Measurements from ENCODE around the gene NTRK1.

The NTRK1 gene

DNA sequence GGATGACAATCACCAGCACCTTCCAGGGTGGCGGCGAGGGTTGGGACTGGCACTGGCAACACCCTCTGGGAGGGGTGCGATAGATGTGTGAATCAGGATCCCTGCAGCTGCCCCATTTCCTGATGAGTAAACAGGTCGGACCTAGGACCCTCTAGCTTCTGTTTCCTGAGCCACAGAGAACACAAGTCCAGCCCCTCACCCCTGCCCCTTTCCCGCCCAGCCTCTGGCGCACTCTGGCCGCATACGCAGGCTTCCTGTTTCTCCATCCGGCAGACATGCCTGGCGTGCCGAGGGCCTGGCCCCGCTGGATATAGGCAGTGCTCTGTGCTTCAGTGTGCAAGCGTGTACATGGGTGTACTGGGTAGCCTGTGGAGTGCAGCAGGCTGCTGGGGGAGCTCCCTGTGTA lies 37.5 kb downstream of the NTRK1 start:
- peak; percentile 95 for DNase-seq (ENCODE audit: low spot score)

DNA sequence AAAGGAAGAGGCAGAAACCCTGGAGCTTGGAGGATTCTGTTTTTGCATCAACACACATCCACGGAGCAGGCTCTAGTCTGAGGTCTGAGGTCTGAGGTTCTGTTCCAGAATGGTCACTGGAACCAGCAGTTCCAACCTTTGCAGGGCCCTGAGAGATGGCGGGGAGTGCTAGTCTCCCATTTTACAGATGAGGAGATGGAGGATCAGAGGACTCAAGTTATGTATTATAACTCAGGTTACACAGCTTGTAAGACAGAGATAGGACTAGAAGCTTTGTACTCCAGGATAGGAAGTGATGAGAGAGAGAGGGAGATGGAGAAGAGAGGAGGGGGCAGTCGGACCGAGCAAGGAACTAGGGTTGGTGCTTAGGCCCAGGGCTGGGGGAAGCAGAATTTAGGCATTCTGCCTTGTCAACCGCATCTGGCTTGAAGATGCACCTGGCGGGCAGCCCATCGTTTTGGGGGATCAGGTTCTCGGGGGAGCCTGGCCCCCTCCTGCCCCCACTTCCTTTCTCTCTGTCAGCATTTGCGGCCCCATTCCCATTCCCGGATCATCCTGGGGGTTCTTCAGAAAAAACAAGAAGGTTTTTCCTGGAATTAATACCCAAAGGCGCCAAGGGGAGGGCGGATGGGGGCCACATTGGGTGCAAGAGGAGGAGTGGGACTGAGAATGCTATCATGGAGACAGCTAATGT lies 38.5 kb downstream of the NTRK1 start:
- no peak for DNase-seq (ENCODE audit: low spot score)

DNA sequence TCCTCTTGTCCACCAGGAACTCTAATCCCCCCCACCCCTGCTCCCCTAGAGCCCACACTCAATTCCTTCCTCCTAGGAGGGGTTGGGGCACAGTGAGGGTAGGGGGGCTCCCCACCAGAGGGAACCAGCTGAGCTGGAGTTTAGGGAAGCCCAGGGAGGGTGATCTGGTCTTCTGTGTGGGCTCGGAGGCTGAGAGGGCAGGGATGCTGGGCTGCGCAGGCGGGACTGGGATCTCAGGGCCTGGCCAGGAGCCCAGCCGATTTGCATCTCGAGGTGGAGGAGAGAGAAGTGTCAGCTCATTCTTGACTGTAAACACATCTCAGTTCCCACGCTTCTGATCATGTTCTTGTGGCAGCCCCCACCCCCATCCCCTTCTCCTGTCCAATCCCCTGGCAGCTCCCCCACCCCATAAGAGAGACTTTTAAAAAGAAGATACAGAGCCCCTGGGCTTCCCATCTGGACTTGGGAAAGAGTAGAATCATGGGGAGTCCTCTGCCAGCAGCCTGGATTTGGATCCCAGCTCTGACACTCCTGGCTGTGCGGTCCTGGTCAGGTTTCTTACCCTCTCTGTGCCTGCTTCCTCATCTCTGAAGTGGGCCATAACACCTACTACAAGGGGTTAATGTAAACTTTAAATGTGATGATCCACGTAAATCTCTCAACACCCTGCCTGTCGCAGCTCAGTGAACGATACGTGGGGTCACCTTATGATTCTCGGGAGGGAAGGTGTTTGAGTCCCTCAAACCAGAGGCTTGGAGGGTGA lies 39.5 kb downstream of the NTRK1 start:
- no peak for DNase-seq (ENCODE audit: low spot score)

DNA sequence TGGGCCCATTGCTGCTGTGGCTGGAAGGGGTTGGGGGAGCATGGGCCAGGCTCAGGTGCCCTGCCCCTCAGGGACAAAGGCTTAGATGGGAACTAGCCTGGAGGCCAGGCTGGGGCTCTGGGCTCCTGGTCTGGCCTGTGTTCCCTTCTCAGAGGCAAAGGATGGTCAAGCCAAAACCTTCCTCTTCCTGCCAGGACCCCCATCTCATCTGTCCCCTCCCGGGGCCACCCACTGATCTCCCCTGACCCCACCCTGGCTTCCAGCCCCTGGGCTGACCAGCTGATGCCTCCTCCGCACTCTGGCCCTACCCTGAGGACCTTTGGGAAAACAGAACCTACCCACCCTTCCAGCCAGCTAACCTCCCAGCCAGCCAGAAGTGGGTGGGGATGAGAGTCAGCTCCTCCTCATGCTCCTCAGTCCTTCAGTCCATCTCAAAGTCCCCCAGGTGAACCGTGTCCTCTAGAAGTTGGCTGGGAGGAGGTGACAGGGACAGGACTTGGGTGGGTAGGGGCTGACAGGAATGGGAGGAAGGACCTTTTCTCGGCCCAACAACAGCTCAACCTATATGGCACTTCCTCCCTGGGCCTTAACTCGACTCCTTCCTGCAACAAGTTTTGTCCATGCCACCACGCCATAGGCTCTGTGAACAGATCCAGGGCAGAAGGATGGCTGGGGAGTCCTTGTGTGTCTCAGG lies 40.4 kb downstream of the NTRK1 start:
- no peak for DNase-seq (ENCODE audit: low spot score)

DNA sequence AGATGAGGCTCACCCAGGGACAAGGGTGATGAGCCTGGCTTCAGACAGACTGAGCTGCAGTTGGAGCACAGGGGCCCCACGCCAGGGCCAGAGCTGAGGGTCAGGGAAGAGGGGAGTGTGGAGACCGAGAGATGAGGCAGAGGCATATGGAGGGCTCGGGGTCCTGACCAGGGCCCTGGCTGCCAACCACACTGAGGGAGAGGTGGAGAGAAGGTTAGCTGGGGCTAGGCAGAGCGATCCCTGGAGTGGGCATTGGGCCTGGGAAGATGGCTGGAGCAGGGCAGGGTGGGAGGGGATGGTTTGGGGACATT lies 40.9 kb downstream of the NTRK1 start:
- DNase-seq (ENCODE audit: low spot score), result no peak

DNA sequence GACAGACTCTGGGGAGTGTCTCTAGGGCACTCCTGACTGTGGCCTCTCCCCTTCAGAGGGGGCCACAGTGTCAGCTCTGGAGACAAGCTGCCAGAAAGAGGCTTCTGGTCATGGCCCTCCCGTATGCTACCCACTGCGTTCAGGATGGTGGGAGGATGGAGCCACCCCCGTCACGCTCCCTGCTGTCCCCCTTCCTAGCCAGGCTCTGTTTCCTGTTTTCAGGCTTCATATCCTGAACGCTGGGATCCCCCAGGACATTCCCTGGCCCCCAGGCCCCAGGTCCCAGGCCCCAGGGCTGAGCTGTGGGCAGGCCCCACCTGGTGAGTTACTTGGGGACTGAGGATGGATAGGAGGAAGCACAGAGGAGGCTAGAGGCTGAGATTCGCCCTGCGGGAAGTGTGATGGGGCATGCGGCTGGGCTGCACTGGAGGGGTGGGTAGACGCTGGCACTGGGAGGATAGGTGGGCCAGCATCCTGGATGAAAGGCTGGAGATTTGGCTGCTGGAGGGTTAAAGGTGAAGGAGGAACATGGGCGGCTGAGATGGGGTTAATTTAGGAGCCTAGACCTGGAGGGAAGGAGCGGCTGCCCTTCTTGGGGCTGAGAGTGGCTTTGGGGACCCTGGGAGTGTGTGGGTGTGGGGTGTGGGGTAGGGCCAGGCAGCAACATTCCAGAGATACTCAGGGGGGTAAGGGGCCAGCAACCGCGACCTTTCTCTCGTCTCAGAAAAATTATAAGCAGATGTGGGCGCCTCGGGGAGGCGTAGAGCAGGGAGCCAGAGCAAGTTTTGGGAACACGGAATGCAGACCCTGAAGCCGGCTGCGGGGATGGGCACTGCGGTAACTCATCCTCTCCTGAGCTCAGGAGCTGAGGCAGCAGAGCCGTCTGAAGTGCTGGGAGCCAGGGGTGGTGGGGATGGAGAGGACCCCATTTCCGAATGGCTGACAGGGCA lies 41.6 kb downstream of the NTRK1 start:
- DNase-seq (ENCODE audit: low spot score), result no peak

DNA sequence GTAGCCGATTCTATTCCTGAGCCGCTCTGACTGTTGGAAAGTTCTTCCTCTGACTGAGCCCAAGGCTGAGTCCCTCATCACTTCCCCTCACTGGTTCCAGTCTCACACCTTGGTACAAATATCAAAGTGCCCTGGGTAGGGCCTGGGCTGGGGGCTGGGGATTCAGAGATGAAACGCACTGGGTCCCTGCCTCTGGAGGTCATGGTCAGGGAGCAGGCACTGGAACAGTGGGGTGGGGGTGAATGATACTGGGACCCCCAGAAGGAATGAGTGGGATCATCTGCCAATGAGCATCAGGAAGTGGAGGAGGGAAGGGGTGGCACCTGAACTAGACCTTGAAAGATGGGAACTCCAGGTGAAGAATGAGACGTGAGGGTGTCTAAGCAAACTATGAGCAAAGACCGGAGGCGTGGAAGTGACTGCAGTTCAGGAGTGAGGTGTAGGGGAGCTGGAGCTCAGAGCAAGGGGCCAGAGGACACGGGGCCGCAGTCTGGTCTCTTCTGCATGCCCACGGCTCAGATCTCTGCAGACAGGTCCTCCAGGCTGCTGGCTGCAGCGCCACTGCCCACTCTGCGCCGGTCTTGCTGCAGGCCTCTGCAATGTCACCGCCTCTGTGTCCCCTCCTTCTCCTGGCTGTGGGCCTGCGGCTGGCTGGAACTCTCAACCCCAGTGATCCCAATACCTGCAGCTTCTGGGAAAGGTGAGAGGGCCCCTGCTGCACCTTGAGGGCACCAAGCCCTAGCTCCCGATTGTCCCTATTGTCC lies 42.8 kb downstream of the NTRK1 start:
- no peak for DNase-seq (ENCODE audit: low spot score)

DNA sequence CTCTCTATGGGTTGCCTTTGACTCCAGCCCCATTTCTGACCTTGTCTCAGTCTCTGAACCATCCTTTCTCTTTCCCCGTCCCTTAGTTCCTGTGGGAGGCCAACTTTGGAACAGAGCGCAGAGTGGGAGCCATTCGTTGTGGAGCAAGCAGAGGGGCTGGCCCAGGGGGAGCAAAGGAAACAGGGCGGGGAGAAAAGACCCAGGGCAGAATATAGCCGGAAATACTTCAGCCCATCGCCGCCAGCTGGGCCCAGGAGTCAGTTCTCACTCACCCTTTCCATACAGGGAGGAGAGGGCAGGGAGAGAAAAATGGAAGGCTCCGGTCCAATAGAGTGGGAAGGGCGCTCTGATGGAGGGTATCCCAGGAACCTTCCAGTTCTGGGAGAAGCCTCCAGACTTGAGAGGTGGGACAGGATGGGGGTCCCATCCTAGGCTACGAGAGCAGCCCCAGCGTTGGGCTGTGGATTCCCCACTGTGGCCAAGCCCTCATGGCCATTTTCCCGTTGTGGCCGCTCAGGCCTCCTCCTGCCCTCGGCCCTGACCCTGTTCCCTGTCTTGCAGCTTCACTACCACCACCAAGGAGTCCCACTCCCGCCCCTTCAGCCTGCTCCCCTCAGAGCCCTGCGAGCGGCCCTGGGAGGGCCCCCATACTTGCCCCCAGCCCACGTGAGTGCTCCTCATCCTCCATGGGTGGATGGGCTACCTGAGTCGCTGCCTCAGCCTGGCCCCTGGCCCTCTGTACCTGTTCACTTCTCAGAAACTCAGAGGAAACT lies 43.7 kb downstream of the NTRK1 start:
- DNase-seq (ENCODE audit: low spot score), result no peak

DNA sequence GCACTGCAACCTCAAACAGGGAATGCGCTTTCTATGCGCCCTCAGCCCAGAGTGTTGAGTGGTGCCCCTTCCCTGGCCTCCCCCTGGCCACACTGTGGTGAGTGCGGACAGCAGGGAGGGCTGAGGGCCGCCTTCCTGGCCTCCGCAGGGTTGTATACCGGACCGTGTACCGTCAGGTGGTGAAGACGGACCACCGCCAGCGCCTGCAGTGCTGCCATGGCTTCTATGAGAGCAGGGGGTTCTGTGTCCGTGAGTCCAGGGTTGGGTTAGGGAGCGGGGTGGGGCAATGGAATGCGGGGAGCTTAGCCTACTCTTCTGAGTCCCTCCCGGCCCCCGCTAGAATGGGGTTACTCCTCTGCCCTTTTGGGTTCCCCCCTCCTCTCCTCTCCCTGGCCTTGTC lies 44.5 kb downstream of the NTRK1 start:
- no peak for DNase-seq (ENCODE audit: low spot score)

DNA sequence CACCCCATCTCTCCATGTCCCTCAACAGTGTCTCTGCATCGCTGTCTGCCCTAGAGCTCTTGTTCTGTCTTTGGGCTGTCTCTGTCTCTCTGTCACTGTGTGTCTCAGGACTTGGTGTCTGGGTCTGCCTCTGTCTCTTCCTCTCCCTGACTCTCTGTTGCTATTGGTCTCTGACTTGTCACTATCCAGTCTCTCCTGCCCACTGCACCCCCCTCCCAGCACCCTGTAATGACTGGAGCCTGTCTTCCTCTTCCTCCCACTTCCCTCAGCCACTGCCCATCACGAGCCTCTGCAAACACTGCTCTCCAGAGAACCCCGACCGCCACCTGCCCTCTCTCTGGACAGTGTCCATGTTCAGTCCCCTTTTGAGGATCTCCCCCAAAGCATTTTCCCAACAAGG lies 45.0 kb downstream of the NTRK1 start:
- DNase-seq (ENCODE audit: low spot score), result no peak

DNA sequence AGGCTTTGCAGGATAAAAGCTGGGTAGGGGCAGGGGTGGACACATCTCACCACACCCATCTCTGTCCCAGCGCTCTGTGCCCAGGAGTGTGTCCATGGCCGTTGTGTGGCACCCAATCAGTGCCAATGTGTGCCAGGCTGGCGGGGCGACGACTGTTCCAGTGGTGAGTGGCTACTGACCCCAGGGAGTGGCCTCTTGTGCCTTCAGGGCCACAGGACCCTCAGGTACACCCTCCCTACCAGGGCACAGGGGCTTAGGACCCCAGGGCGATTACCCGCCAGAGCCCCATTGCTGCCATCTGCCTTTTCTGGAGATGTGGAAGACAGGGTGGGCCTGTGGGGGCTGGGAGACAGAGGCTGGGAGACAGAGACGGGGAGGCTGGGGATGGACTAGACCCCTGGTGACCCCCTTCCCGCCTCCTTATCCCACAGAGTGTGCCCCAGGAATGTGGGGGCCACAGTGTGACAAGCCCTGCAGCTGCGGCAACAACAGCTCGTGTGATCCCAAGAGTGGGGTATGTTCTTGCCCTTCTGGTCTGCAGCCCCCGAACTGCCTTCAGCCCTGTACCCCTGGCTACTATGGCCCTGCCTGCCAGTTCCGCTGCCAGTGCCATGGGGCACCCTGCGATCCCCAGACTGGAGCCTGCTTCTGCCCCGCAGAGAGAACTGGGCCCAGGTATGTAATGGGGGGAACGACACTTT lies 45.7 kb downstream of the NTRK1 start:
- DNase-seq (ENCODE audit: low spot score), result no peak

DNA sequence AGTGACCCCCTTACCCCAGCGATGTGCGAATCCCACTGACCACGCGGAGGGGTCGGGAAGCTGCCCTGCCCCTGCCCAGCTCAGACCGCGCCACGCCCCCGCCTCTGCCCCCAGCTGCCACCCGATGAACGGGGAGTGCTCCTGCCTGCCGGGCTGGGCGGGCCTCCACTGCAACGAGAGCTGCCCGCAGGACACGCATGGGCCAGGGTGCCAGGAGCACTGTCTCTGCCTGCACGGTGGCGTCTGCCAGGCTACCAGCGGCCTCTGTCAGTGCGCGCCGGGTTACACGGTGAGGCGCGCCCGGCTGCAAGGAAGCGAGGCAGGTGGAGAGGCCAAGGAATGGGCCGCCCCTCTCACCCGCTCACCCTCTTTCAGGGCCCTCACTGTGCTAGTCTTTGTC lies 47.9 kb downstream of the NTRK1 start:
- no peak for DNase-seq (ENCODE audit: low spot score)

DNA sequence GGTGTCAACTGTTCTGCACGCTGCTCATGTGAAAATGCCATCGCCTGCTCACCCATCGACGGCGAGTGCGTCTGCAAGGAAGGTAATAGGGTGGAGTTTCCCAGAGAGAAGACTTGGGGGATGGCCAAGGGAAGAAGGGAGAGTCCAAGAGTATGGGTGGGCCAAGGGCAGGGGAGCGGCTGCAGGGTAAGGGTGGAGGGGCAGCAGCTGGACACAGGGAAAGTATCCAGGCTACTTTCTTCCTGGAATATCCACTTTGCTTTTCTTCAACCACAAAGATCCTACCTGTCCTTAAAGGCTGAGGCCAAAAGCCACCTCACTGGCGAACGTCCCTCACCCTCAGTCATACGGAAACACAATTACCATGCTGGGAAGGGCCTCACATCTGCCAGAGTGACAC lies 48.3 kb downstream of the NTRK1 start:
- DNase-seq (ENCODE audit: low spot score), result no peak

DNA sequence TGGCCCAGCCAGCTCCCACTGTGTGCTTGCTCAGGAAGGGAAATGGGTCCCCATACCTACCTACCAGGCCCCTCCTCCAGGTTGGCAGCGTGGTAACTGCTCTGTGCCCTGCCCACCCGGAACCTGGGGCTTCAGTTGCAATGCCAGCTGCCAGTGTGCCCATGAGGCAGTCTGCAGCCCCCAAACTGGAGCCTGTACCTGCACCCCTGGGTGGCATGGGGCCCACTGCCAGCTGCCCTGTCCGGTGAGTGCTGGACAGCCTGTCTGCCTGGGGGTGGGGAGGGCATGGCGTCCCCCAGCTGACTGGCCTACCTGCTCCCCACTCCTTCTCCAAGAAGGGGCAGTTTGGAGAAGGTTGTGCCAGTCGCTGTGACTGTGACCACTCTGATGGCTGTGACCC lies 49.0 kb downstream of the NTRK1 start:
- DNase-seq (ENCODE audit: low spot score), result no peak

DNA sequence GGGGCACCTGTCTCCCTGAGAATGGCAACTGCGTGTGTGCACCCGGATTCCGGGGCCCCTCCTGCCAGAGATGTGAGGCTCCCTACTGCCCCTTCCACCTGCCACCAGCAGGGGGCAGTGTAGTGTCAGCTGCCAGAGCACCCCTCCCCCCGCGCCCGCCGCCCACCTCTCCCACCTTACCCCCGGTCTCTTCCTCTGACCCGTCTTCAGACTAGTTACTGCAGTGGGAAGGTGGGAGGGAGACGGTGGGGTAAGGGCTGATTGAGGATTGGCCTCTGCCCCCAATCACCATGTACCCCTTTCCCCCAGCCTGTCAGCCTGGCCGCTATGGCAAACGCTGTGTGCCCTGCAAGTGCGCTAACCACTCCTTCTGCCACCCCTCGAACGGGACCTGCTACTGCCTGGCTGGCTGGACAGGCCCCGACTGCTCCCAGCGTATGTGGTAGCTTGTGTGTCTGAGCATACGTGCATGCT lies 49.7 kb downstream of the NTRK1 start:
- DNase-seq (ENCODE audit: low spot score), result no peak

DNA sequence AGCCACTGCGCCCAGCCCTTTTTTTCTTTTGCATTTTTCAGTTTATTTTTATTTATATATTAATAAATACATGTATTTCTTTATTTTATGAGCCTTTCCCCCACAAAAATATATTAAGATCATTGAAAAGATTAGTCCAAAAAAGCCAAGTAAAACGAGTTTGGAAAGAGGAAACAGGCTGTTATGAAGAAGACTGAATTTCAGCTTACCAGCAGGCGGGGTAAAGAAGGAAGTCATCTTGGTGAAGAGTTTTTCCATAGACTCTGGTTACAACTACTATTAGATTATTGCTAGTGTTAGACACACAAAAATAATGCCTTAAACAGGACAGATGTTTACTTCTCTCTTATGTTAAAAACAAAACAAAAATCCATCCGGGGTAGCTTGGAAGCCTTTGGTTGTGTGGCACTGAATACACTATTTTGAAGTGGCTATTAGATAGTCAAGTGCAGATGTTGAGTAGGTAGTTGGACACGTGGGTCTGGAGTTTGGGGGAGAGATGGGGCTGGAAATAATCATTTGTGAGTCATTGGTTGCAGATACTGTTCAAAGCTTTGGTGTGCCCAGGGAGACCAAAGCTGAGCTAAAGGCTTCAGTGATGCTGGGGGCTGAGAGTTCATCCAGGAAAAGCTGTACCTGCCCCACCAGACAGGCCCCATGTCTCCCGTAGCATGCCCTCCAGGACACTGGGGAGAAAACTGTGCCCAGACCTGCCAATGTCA lies 51.1 kb downstream of the NTRK1 start:
- no peak for DNase-seq (ENCODE audit: low spot score)

DNA sequence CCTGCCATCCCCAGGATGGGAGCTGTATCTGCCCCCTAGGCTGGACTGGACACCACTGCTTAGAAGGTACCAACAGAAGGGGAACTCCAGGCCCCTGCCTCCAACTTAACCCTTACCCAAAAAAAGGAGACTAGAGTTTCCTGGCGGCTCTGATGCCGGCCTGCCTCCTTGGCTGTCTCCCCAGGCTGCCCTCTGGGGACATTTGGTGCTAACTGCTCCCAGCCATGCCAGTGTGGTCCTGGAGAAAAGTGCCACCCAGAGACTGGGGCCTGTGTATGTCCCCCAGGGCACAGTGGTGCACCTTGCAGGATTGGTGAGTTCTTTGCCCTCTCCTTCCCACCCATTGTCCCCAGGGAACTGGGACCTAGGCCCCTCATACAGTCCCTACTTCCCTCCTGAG lies 51.6 kb downstream of the NTRK1 start:
- no peak for DNase-seq (ENCODE audit: low spot score)

DNA sequence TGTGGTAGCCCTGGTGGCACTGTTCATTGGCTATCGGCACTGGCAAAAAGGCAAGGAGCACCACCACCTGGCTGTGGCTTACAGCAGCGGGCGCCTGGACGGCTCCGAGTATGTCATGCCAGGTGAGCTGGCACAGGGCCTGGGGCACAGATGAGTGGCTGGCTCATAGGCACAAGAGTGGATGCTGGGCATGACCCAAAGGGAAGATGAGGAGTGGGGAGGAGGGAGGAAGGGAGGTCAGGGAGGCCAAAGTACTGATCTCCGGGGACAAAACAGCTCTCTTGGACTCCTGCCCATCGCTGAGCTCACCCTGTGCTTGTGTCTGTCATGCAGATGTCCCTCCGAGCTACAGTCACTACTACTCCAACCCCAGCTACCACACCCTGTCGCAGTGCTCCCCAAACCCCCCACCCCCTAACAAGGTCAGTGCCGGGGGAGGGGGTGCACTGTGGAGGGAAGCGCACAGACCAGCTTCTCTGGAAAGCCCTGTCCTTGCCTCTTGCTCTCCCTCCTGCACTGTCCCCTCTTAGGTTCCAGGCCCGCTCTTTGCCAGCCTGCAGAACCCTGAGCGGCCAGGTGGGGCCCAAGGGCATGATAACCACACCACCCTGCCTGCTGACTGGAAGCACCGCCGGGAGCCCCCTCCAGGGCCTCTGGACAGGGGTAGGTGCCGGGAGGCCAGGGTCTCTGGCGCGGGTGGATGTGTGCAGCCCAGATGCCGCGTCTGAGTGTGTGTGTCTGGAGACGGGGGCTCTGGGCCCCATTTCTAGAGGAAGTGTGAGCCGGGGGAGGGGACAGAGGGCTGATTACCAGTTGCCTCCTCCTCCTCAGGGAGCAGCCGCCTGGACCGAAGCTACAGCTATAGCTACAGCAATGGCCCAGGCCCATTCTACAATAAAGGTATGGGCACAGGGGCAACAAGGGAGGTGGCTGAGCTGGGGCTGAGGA lies 52.5 kb downstream of the NTRK1 start:
- DNase-seq (ENCODE audit: low spot score), result no peak

Data from kidney capillary endothelial cell (primary cell).